Measurements from ENCODE around the gene TMEM260.

GRCh38 chr14:56561606-56562005 is 18.0 kb upstream of the TMEM260 start:
- TF ChIP-seq CTCF (IDR thresholded peaks at IDR 0.05 in 8 of 11, conservative IDR thresholded peaks at IDR 0.05 in 3 of 11) (no peak), POLR2A (IDR thresholded peaks at IDR 0.05) (no peak), POLR2AphosphoS5 (IDR thresholded peaks at IDR 0.05) (no peak)

Measured in spleen (tissue), 7 donors.